Activated CD4-positive, alpha-beta T cell treated with anti-CD3 and anti-CD28 coated beads, Interleukin-2, amount 10 ng/mL, durations not matched to agents 7 days and 5 days (primary cell): ENCODE results near the gene FAM72A. TPM values are rescaled to one million over a fixed set of nuclear protein-coding genes. Genes with fewer than 3 reads are reported as not detected.

Experiments used
- total RNA-seq, 2 experiments: library from RNA; stranded (reverse); gene quantifications; one replicate each; pipeline ENCODE4 v1.2.3, GENCODE V29; 2021

Gene FAM72A
- total RNA-seq, 2 experiments from 2014 or later: 29.6 to 34.3 TPM

Other genes with a start within 250 kb of the FAM72A start
- gene RAB7B, start 199.4 kb downstream of the FAM72A start, total RNA-seq: not detected
- not detected for gene CTSE, start 178.9 kb downstream of the FAM72A start, total RNA-seq
- gene RHEX, start 149.7 kb downstream of the FAM72A start, total RNA-seq: not detected
- not detected for gene AVPR1B, start 85.5 kb downstream of the FAM72A start, total RNA-seq
- 10 to 100 TPM; 80.9 to 92.4 TPM for gene SRGAP2, start 702 bp upstream of the FAM72A start, total RNA-seq